Progenitor cell of endocrine pancreas (in vitro differentiated cells): ENCODE results near the gene PDE7B. TPM values are rescaled to one million over a fixed set of nuclear protein-coding genes. Genes with fewer than 3 reads are reported as not detected.

Source experiments
- DNase-seq: peaks from one replicate; pipeline ENCODE4 v3.0.0; 2021; ENCODE audit warnings: low spot score; ENCODE audit not compliant: unreplicated experiment
- H3K27ac Mint-ChIP-seq: 2 replicates; pipeline ENCODE4 v1.8.0; 2021; ENCODE audit warnings: mild to moderate bottlenecking, moderate library complexity, mixed read lengths
- H3K27me3 Mint-ChIP-seq: 2 replicates; pipeline ENCODE4 v1.8.0; 2021; ENCODE audit warnings: mixed read lengths
- H3K36me3 Mint-ChIP-seq: 2 replicates; pipeline ENCODE4 v1.8.0; 2022; ENCODE audit warnings: mixed read lengths; ENCODE audit not compliant: insufficient read depth
- H3K4me1 Mint-ChIP-seq: 2 replicates; pipeline ENCODE4 v1.8.0; 2021; ENCODE audit warnings: low read depth, mixed read lengths
- H3K4me3 Mint-ChIP-seq: 2 replicates; pipeline ENCODE4 v1.8.0; 2021; ENCODE audit warnings: low read depth, mild to moderate bottlenecking, moderate library complexity, mixed read lengths
- H3K9me3 Mint-ChIP-seq: 2 replicates; pipeline ENCODE4 v1.8.0; 2021; ENCODE audit warnings: low read depth, mixed read lengths
- total RNA-seq: library from RNA; stranded (reverse); gene quantifications from 2 replicates; pipeline ENCODE4 v1.2.1, GENCODE V29; 2021
- TF ChIP-seq, protein P1 (sequence below): fragments of 200-600 bp; sonication (generic); IDR thresholded peaks from one replicate; pipeline ENCODE4 v1.5.0; 2021; ENCODE audit warnings: antibody characterized with exemption, mild to moderate bottlenecking; ENCODE audit not compliant: unreplicated experiment

PDE7B gene
- total RNA-seq, 1 donor from 2014 or later: 0.07 TPM

DNA sequence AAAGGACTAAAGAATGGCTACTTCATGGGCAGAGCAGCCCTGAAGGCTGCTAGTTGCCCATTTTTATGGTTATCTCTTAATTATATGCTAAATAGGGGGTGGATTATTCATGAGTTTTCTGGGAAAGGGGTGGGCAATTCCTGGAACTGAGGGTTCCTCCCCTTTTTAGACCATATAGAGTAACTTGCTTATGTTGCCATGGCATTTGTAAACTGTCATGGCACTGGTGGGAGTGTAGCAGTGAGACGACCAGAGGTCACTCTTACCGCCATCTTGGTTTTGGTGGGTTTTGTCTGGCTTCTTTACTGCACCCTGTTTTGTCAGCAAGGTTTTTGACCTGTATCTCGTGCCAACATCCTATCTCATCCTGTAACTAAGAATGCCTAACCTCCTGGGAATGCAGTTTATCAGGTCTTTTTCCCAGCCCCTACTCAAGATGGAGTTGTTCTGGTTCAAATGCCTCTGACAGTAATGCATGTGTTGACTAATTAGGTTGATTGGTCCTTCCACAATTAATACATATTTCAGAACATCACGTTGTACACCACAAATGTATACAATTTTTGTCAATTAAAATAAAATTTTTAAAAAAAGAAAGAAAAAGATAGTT lies 139.5 kb downstream of the PDE7B start:
- Mint-ChIP-seq H3K27me3 (no peaks in the 10 kb centered on the region), H3K4me3 (no peak overlapping the region), H3K27ac (no peak overlapping the region), H3K36me3 (no peaks in the 10 kb centered on the region), H3K4me1 (no peaks in the 10 kb centered on the region), H3K9me3 (no peaks in the 10 kb centered on the region)
- TF ChIP-seq, protein P1, sequence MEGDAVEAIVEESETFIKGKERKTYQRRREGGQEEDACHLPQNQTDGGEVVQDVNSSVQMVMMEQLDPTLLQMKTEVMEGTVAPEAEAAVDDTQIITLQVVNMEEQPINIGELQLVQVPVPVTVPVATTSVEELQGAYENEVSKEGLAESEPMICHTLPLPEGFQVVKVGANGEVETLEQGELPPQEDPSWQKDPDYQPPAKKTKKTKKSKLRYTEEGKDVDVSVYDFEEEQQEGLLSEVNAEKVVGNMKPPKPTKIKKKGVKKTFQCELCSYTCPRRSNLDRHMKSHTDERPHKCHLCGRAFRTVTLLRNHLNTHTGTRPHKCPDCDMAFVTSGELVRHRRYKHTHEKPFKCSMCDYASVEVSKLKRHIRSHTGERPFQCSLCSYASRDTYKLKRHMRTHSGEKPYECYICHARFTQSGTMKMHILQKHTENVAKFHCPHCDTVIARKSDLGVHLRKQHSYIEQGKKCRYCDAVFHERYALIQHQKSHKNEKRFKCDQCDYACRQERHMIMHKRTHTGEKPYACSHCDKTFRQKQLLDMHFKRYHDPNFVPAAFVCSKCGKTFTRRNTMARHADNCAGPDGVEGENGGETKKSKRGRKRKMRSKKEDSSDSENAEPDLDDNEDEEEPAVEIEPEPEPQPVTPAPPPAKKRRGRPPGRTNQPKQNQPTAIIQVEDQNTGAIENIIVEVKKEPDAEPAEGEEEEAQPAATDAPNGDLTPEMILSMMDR: no peak
- no peak for DNase-seq

DNA sequence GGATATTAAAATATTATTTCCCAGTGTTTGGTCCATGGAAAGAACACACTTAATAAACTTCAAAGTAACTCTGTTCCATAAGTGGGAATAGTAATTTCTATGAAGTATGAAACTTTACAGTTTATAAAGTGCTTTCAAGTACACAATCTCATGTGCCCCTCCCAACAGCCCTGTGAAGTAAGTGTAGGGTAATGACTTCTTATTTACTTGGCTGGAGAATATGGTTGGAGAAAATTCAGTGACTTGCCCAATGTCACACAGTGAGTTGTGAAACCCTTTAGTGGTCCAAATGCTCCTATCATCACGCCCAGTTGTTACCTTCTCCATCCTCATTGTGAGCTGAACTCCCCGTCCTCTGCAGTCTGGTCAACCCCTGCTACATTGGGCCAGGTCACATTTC lies 141.2 kb downstream of the PDE7B start:
- H3K9me3 Mint-ChIP-seq: no peaks in the 10 kb centered on the region
- no peak overlapping the region for H3K27ac Mint-ChIP-seq
- no peaks in the 10 kb centered on the region for H3K36me3 Mint-ChIP-seq
- no peaks in the 10 kb centered on the region for H3K27me3 Mint-ChIP-seq
- H3K4me1 Mint-ChIP-seq: peaks cover 2% of the 10 kb centered on the region
- H3K4me3 Mint-ChIP-seq: no peak overlapping the region
- DNase-seq: no peak
- TF ChIP-seq, protein P1: no peak

- Mint-ChIP-seq H3K4me3 (no peak overlapping the region), H3K36me3 (no peaks in the 10 kb centered on the region), H3K27ac (no peak overlapping the region), H3K9me3 (no peaks in the 10 kb centered on the region), H3K27me3 (no peaks in the 10 kb centered on the region), H3K4me1 (peaks cover 2% of the 10 kb centered on the region)
- DNase-seq: no peak
- TF ChIP-seq, protein P1: no peak
Observed at GRCh38 chr6:135993361-135993760, 141.9 kb downstream of the PDE7B start.

GRCh38 chr6:135994857-135995544 lies 143.5 kb downstream of the PDE7B start:
- Mint-ChIP-seq H3K27me3 (no peaks in the 10 kb centered on the region), H3K4me1 (peaks cover 2% of the 10 kb centered on the region), H3K27ac (no peak overlapping the region), H3K9me3 (peaks cover 8% of the 10 kb centered on the region), H3K4me3 (no peak overlapping the region), H3K36me3 (no peaks in the 10 kb centered on the region)
- DNase-seq: no peak
- TF ChIP-seq, protein P1: no peak

DNA sequence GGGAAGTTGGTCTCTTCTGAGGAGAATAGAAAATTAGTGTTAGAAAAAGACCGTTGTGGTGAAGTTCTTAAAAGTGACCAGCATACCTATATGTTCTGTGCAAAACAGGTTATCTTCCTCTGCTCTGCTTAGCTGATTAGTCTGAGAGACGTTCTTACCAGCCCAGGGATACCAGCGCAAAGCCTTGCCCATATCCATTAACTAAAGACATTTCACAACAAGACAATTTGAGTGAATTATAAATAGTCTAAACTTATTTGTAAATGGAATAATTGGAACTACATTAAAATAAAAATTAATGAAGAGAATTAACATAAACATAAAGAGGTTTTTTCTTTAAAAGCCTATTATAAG lies 144.0 kb downstream of the PDE7B start:
- peaks cover 2% of the 10 kb centered on the region for H3K4me1 Mint-ChIP-seq
- no peak for DNase-seq
- H3K9me3 Mint-ChIP-seq: peaks cover 13% of the 10 kb centered on the region
- H3K4me3 Mint-ChIP-seq: no peak overlapping the region
- no peaks in the 10 kb centered on the region for H3K27me3 Mint-ChIP-seq
- no peak overlapping the region for H3K27ac Mint-ChIP-seq
- TF ChIP-seq, protein P1: no peak
- H3K36me3 Mint-ChIP-seq: no peaks in the 10 kb centered on the region
